Glutamatergic neuron (in vitro differentiated cells): Measurements from ENCODE around the gene SDC4. TPM values are rescaled to one million over a fixed set of nuclear protein-coding genes. Genes with fewer than 3 reads are reported as not detected.
A peak's percentile ranks its signal among the peaks of the same experiment; 100 is the strongest.

ENCODE experiments used
- DNase-seq: peaks from one replicate; pipeline ENCODE4 v3.0.0; 2022
- H3K27ac Mint-ChIP-seq: one replicate; pipeline ENCODE4 v1.8.0; 2020; ENCODE audit warnings: mild to moderate bottlenecking, mixed read lengths, inconsistent platforms; ENCODE audit not compliant: unreplicated experiment
- H3K27me3 Mint-ChIP-seq: one replicate; pipeline ENCODE4 v1.8.0; 2020; ENCODE audit warnings: mild to moderate bottlenecking, moderate library complexity, mixed read lengths, inconsistent platforms; ENCODE audit not compliant: unreplicated experiment
- H3K36me3 Mint-ChIP-seq: one replicate; pipeline ENCODE4 v1.8.0; 2020; ENCODE audit warnings: mild to moderate bottlenecking, mixed read lengths, inconsistent platforms; ENCODE audit not compliant: unreplicated experiment
- H3K4me1 Mint-ChIP-seq: one replicate; pipeline ENCODE4 v1.8.0; 2020; ENCODE audit warnings: mild to moderate bottlenecking, low read depth, mixed read lengths, inconsistent platforms; ENCODE audit not compliant: unreplicated experiment
- H3K4me3 Mint-ChIP-seq: one replicate; pipeline ENCODE4 v1.8.0; 2020; ENCODE audit warnings: mild to moderate bottlenecking, mixed read lengths, inconsistent platforms; ENCODE audit not compliant: unreplicated experiment
- H3K9me3 Mint-ChIP-seq: one replicate; pipeline ENCODE4 v1.8.0; 2020; ENCODE audit warnings: mild to moderate bottlenecking, moderate library complexity, mixed read lengths, inconsistent platforms; ENCODE audit not compliant: unreplicated experiment
- CTCF ChIP-seq: fragments of 200-600 bp; sonication (generic); IDR thresholded peaks from one replicate; pipeline ENCODE4 v1.5.0; 2021; ENCODE audit not compliant: partially characterized antibody, unreplicated experiment
- total RNA-seq: library from RNA; stranded (reverse); fragmentation: NEBNext Ultra II Directional; extraction: Animal tissue kit (Norgen Biotek cat#: 25700); gene quantifications from one replicate; pipeline ENCODE4 v1.2.1, GENCODE V29; 2021; ENCODE audit not compliant: unreplicated experiment

Gene SDC4
- total RNA-seq, 1 donor from 2014 or later, result 0.61 TPM

- Mint-ChIP-seq H3K27ac (no peak overlapping the region), H3K36me3 (no peaks in the 10 kb centered on the region), H3K27me3 (peaks cover 5% of the 10 kb centered on the region), H3K4me1 (peaks cover 1% of the 10 kb centered on the region), H3K4me3 (no peak overlapping the region), H3K9me3 (peaks cover 3% of the 10 kb centered on the region)
- no peak for TF ChIP-seq CTCF
- DNase-seq, result no peak
These were observed 6.7 kb downstream of the SDC4 start for GRCh38 chr20:45341579-45341938.

- Mint-ChIP-seq H3K36me3 (no peaks in the 10 kb centered on the region), H3K4me1 (peaks cover 1% of the 10 kb centered on the region), H3K9me3 (peaks cover 3% of the 10 kb centered on the region), H3K27me3 (peaks cover 5% of the 10 kb centered on the region), H3K4me3 (no peak overlapping the region), H3K27ac (no peak overlapping the region)
- no peak for TF ChIP-seq CTCF
- no peak for DNase-seq
These were observed 7.3 kb downstream of the SDC4 start for GRCh38 chr20:45340951-45341350.

GRCh38 chr20:45340236-45340847 lies 7.9 kb downstream of the SDC4 start:
- no peak overlapping the region for H3K4me3 Mint-ChIP-seq
- no peaks in the 10 kb centered on the region for H3K36me3 Mint-ChIP-seq
- H3K9me3 Mint-ChIP-seq, result peaks cover 5% of the 10 kb centered on the region
- H3K27me3 Mint-ChIP-seq, result peaks cover 5% of the 10 kb centered on the region
- no peak for TF ChIP-seq CTCF
- no peak for DNase-seq
- H3K4me1 Mint-ChIP-seq, result peaks cover 1% of the 10 kb centered on the region
- no peak overlapping the region for H3K27ac Mint-ChIP-seq

- H3K27ac Mint-ChIP-seq, result no peak overlapping the region
- peaks cover 1% of the 10 kb centered on the region for H3K4me1 Mint-ChIP-seq
- H3K4me3 Mint-ChIP-seq, result no peak overlapping the region
- peaks cover 5% of the 10 kb centered on the region for H3K9me3 Mint-ChIP-seq
- H3K36me3 Mint-ChIP-seq, result no peaks in the 10 kb centered on the region
- TF ChIP-seq CTCF, result no peak
- H3K27me3 Mint-ChIP-seq, result peaks cover 5% of the 10 kb centered on the region
- no peak for DNase-seq
These were observed 8.4 kb downstream of the SDC4 start for GRCh38 chr20:45339799-45340198.

- no peak for DNase-seq
- Mint-ChIP-seq H3K4me3 (no peak overlapping the region), H3K9me3 (peaks cover 5% of the 10 kb centered on the region), H3K27me3 (peaks cover 5% of the 10 kb centered on the region), H3K27ac (peak overlapping the region; percentile 38), H3K36me3 (no peaks in the 10 kb centered on the region), H3K4me1 (peaks cover 1% of the 10 kb centered on the region)
- TF ChIP-seq CTCF, result no peak
These were observed 9.1 kb downstream of the SDC4 start for GRCh38 chr20:45339084-45339483.
